Measurements from ENCODE around the gene STAG1. TPM values are rescaled to one million over a fixed set of nuclear protein-coding genes. Genes with fewer than 3 reads are reported as not detected.

STAG1 gene
- total and polyA plus RNA-seq, 2 of the 13 experiments (the other 11 are each of a cell fraction or from before 2014, with no cell fraction given) = 6.2 to 25.9 TPM

DNA sequence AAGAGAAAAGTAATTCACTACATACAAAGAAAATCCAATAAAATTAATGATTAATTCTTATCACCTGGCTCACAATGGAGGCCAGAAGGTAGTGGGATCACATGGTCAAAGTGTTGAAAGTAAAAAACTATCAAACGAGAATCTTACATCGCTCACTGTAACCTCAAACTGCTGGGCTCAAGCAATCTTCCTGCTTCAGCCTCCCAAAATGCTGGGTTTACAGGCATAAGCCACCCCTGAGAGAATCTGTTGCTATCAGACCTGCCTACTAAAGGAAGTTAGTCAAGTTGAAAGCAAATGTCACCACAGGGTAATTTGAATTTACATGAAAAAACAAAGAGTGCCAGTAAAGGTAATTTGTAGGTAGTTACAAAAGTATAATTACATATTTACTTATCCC lies 398.7 kb downstream of the STAG1 start (continued):
- TF ChIP-seq ZNF407 (CRISPR knock-in tag; IDR thresholded peaks at IDR 0.05; ENCODE audit: not compliant biosample characterization) (no peak), TIGD3 (CRISPR knock-in tag; IDR thresholded peaks at IDR 0.05; ENCODE audit: borderline replicate concordance) (no peak), NFE2L1 (CRISPR knock-in tag; IDR thresholded peaks at IDR 0.05; ENCODE audit: borderline replicate concordance) (no peak)
- TF ChIP-seq, protein P1, sequence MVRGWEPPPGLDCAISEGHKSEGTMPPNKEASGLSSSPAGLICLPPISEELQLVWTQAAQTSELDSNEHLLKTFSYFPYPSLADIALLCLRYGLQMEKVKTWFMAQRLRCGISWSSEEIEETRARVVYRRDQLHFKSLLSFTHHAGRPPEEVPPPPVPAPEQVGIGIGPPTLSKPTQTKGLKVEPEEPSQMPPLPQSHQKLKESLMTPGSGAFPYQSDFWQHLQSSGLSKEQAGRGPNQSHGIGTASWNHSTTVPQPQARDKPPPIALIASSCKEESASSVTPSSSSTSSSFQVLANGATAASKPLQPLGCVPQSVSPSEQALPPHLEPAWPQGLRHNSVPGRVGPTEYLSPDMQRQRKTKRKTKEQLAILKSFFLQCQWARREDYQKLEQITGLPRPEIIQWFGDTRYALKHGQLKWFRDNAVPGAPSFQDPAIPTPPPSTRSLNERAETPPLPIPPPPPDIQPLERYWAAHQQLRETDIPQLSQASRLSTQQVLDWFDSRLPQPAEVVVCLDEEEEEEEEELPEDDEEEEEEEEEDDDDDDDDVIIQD (CRISPR knock-in tag; IDR thresholded peaks at IDR 0.05; ENCODE audit: low read depth) = no peak

Data from HepG2 (cell line).